Stimulated activated naive CD8-positive, alpha-beta T cell treated with anti-CD3 and anti-CD28 coated beads, Interleukin-15, Interleukin-2, amounts not matched to agents 100 U/mL and 50 U/mL, for 24 hours (primary cell): Measurements from ENCODE around the gene AGRN.
"Not testable (repeated sequence)": the region's sequence is repeated elsewhere in the genome, so short reads cannot be mapped to it uniquely, and the experiment has no call there.

Experiments used
- ATAC-seq: fragments of 150-1000 bp; cut with Tn5 transposase; one replicate; pipeline ENCODE4 v1.10.0; 2021
- DNase-seq: peaks from one replicate; pipeline ENCODE4 v3.0.0; 2021

AGRN gene

GRCh38 chr1:1020415-1021009 is 592 bp downstream of the AGRN start:
- ATAC-seq (no peak), DNase-seq (peak; percentile 55)

GRCh38 chr1:1021010-1021919 is 1.3 kb downstream of the AGRN start:
- no peak for DNase-seq

DNA sequence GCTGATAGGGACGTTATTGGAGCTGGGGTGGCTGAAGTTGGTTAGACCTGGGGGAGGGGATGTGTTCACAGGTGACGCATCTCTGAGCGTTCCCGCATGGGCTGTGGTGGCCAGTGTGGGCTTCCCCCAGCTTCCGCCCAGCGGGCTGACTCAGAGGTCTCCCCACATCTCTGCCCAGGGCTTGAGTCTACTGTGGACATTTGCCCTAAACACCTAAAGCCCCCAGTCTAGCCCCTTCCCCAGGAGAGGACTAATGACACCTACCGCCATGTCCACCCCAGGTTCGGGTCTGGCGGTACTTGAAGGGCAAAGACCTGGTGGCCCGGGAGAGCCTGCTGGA is 2.0 kb downstream of the AGRN start:
- ATAC-seq (no peak), DNase-seq (no peak)

More at GRCh38 chr1:1021010-1021919, 1.3 kb downstream of the AGRN start:
- ATAC-seq, result no peak

DNA sequence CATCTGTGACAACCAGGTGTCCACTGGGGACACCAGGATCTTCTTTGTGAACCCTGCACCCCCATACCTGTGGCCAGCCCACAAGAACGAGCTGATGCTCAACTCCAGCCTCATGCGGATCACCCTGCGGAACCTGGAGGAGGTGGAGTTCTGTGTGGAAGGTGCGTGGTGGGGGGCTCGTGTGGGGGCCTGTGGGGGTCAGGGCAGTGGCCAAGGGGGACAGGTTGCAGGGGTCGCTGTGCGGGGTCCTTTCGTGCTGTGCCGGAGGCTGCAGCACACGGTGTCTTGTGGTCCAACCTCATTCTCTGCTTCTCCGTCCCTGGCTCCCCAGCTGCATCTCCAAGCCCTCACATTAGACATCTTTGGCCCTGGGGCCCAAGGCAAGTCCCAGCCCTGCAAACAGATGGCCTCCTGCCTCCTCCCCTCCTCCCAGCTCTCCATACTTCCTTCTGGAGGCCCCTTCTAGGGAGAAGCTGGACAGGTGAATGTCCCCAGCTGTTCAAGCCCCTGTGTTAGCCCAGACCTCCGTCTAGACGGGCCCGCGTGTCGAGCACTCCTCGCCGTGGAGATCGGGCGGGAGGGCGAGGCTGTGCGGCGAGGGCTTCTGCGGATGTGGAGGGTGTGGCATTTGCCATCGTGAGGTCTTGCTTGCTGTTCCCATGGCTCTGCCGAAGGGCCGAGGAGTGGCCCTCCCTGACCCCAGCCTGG is 2.5 kb downstream of the AGRN start:
- no peak for ATAC-seq
- no peak for DNase-seq

- ATAC-seq (no peak), DNase-seq (no peak)
Measured at GRCh38 chr1:1023700-1024099, 3.8 kb downstream of the AGRN start.

DNA sequence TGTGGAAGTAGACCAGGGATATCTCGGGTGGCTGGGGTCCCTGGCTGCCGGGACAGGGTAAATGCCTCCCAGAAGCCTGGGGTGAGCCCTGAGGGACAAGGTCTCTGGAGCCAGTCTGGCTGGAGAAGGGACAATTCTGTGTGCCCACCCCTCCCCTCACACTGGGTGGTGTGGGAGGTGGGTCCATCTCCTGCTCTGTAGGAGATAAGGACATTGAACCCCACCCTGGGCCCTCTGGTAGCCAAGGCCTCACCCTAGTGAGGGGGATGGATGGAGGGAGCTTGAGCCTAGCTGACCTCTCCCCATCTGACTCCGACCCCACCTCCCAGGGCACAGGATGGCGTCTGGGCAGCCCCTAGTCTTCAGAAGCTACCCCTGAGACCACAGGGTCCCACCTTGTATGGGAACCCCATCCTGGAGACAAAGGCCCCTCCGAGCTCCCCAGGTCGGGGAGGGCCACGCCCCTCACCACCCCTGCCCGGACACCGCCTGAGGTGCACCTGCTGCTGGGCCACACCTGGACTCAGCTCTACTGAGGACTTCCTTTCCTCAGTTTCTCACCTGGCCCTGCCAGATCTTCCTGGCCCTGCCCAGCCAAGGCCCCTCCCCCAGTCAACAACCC is 4.3 kb downstream of the AGRN start:
- DNase-seq (no peak), ATAC-seq (no peak)

- ATAC-seq, result no peak
- DNase-seq, result no peak
Measured at GRCh38 chr1:1024771-1025699, 5.1 kb downstream of the AGRN start.

DNA sequence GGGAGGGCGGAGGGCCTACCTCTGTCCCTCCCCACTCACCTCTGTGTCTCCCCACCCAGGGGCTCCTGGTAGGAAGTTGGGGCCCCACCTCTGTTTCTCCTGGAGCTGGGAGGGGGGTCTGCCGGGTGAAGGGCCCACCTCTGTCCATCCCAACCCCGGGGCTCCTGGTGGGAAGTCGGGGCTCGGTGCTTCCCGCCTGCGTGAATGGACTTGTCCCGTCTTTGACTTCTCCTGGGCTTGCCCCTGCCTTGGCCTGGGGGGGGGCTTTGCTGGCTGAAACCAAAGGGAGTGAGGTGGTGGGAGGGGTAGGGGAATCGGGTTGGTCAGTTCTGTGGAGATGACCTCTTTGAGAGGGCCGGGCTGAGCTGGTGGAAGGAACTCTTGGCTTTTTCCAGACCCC is 5.8 kb downstream of the AGRN start:
- ATAC-seq (no peak), DNase-seq (no peak)

DNA sequence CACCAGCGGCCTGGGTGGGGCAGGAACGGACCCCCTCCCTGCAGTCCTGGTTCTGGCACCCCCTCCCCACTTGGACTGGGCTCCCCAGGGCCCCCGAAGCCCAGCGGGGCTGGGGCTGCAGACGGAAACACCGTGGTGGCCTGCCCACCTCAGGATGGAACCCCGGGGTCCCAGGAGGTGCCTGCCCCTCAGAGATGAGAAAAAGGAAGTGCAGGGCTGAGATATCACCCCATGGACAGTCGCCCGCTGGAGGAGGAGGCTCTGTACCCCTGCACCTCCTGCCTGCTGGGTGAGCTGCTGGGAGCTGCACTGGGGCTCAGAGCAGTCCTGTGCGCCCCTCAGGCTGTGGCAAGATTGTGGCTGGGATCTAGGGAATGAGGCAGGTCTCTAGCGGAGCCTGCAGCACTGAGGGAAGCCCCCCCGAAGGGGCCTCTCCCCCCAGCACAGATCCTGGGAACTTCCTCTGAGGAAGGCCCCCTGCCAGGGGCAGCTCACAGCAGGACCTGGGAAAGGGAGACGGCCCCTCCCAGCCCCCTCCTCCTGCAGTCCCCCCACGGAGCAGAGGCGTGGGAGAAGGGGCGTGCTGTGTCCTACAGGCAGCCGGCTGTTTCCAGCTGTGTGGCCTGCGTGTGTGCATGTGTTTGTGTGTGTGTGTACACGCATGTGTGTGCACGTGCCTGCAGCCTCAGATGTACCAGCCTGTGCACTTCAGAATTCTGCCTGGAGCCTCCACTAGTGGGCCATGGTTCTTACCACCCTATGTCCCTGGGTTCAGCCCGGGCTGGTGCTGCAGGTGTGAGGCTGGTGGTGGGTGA is 6.9 kb downstream of the AGRN start:
- no peak for ATAC-seq

DNA sequence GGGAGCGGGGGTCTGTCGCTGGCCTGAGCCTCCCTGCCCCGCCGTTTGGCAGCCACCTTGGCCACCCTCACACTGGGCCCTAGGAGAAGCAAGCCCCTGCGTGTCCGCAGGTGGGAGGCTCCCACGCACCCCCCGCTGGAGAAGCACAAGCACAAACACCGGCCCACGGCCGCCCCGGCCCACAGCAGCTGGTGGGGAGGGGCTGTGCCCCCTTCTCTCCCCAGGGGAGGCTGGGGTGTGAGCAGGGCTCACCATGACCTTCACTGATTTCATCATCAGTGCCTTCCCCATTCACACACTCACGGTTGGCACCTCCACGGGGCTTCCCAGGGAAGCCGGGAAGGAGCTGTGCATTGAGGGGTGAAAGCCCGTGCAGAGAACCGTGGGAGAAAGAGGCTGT is 7.9 kb downstream of the AGRN start:
- no peak for DNase-seq
- no peak for ATAC-seq

More for the DNA sequence above, 6.9 kb downstream of the AGRN start:
- DNase-seq, result no peak

DNA sequence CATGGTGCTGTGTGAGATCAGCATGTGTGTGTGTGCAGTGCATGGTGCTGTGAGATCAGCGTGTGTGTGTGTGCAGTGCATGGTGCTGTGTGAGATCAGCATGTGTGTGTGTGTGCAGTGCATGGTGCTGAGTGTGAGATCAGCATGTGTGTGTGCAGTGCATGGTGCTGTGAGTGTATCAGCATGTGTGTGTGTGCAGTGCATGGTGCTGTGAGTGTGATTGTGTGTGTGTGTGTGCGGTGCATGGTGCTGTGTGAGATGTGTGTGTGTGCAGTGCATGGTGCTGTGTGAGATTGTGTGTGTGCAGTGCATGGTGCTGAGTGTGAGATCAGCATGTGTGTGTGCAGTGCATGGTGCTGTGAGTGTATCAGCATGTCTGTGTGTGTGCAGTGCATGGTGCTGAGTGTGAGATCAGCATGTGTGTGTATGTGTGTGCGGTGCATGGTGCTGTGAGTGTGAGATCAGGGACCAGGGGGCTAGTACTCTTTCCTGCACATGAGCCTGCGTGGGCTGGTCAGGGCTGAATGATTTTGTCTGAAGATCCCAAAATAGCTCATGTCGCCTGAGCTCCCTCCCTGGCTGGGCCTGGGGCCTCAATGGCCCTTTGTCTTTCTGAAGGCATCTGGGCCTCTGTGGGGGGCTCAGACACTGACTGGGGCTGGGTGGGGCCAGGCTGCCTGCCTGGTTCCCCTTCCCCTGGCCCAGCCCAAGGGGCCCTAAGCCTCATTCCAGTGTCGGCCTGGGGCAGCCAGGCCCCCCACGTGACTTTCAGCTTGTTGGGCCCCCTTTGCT is 11.1 kb downstream of the AGRN start:
- not testable (repeated sequence) for ATAC-seq, DNase-seq

GRCh38 chr1:1031659-1032235 is 11.8 kb downstream of the AGRN start:
- DNase-seq (no peak), ATAC-seq (no peak)

- ATAC-seq (no peak), DNase-seq (no peak)
Measured at GRCh38 chr1:1032424-1032823, 12.5 kb downstream of the AGRN start.

GRCh38 chr1:1033009-1033587 is 13.2 kb downstream of the AGRN start:
- DNase-seq (peak; percentile 96), ATAC-seq (peak; percentile 95)

GRCh38 chr1:1033731-1034438 is 14.0 kb downstream of the AGRN start:
- DNase-seq (no peak), ATAC-seq (no peak)

GRCh38 chr1:1034439-1034781 is 14.5 kb downstream of the AGRN start:
- ATAC-seq, result no peak

DNA sequence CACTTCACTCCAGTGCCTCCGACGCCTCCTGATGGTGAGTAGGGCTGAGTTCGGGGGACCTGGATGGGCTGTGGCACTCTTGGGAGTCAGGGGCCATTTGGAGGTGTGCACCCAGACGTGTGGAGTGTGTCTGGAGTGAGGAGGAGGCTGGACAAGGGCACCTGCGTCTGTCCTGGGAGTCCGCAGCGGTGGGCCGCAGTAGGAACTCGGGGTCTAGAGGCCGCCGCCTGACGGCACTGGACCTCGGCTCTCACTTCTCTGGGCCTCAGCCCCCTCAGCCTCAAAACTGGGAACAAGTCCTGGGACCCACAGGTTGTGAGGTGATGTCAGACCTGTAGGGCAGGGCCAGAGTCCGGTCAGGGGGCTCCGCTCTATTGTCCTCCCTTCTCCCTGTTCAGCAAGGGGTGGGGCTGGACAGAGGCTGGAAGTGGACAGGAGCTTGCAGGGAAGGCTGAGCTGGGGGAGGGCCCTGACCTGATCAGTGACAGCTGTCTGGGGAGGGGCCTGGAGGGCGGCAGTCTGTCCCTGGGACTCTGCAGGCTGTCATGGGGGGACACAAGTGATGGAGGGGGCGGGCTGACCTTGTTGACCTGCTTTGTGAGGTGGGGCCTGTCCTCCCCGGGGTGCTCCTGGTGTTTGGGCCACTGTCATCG is 15.5 kb downstream of the AGRN start:
- no peak for DNase-seq
- ATAC-seq, result no peak

More at GRCh38 chr1:1034439-1034781, 14.5 kb downstream of the AGRN start:
- no peak for DNase-seq
